Measurements from ENCODE around the gene PPY. TPM values are rescaled to one million over a fixed set of nuclear protein-coding genes. Genes with fewer than 3 reads are reported as not detected.

PPY gene
- total RNA-seq, 1 experiment from 2014 or later = not detected

DNA sequence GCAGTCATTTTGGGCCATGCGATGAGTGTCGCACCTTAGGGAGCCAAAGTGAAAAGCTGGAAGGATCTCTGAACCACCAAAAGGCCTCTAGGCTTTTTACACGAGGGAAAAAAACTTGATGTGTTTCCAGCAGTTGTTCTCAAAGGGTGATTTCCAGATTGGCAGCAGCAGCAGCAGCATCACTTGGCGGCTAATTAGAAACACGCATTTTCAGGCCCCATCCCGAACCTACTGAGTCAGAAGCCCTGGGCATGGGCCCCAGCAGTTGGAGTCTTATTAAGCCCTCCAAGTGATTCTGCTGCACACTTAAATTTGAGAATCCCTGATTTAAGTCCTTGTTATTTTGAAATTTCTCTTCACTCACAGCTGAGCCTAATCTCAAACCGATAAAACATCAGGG, 36.7 kb upstream of the PPY start:
- TF ChIP-seq, protein P1, sequence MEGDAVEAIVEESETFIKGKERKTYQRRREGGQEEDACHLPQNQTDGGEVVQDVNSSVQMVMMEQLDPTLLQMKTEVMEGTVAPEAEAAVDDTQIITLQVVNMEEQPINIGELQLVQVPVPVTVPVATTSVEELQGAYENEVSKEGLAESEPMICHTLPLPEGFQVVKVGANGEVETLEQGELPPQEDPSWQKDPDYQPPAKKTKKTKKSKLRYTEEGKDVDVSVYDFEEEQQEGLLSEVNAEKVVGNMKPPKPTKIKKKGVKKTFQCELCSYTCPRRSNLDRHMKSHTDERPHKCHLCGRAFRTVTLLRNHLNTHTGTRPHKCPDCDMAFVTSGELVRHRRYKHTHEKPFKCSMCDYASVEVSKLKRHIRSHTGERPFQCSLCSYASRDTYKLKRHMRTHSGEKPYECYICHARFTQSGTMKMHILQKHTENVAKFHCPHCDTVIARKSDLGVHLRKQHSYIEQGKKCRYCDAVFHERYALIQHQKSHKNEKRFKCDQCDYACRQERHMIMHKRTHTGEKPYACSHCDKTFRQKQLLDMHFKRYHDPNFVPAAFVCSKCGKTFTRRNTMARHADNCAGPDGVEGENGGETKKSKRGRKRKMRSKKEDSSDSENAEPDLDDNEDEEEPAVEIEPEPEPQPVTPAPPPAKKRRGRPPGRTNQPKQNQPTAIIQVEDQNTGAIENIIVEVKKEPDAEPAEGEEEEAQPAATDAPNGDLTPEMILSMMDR (conservative IDR thresholded peaks at IDR 0.05) = no peak
- DNase-seq = no peak
- no peaks in the 10 kb centered on the region for H3K4me1 ChIP-seq (ENCODE audit: insufficient read depth, low read length)
- H2AFZ ChIP-seq (ENCODE audit: low read length) = no peak overlapping the region
- Mint-ChIP-seq H3K27ac (no peak overlapping the region), H3K4me3 (no peak overlapping the region), H3K9me3 (no peaks in the 10 kb centered on the region), H3K27me3 (ENCODE audit: low read depth) (peaks cover 62% of the 10 kb centered on the region), H3K36me3 (ENCODE audit: insufficient read depth in 1 of 3, low read depth in 3 of 3) (no peaks in the 10 kb centered on the region), H3K4me1 (0 out of 4 replicates have a peak, but pooled peaks cover 0 to 5% of the 10 kb centered on the region in 2 experiments)
- H3K79me2 ChIP-seq (ENCODE audit: insufficient read depth, low read length) = no peaks in the 10 kb centered on the region
- no peak overlapping the region for H2BK15ac ChIP-seq (ENCODE audit: low read depth, low read length)
- no CpG with 5 or more reads among the region's 7 CpGs for WGBS (ENCODE audit: extremely low coverage, insufficient read length, low lambda C conversion rate)
- no peak overlapping the region for H3K18ac ChIP-seq (ENCODE audit: insufficient read length, low read depth, low read length)
- no peak overlapping the region for H4K91ac ChIP-seq (ENCODE audit: insufficient read length, low read depth, low read length)
- H2BK20ac ChIP-seq (ENCODE audit: low read depth, low read length, poor library complexity, severe bottlenecking) = no peak overlapping the region
- H3K4ac ChIP-seq (ENCODE audit: low read depth, low read length) = no peak overlapping the region
- no peak overlapping the region for H3K27ac ChIP-seq (ENCODE audit: insufficient read length, low read depth, low read length)
- no peak overlapping the region for H3K23ac ChIP-seq (ENCODE audit: insufficient read length, low read depth, low read length)
- no peak overlapping the region for H2BK120ac ChIP-seq (ENCODE audit: low read depth, low read length, poor library complexity, severe bottlenecking)
- H4K8ac ChIP-seq (replicated peaks; ENCODE audit: insufficient read length, low read depth, low read length) = no peak overlapping the region
- peaks cover 3% of the 10 kb centered on the region for H3K23me2 ChIP-seq (ENCODE audit: insufficient read length, low read depth, low read length, poor library complexity, severe bottlenecking)
- no peak overlapping the region for H2AK5ac ChIP-seq (ENCODE audit: insufficient read length, low read length)
- H3K9ac ChIP-seq (ENCODE audit: extremely low read depth, insufficient read length, low read length) = no peak overlapping the region
- H3K14ac ChIP-seq (ENCODE audit: insufficient read depth, low read length) = no peak overlapping the region
- H3K4me2 ChIP-seq (ENCODE audit: insufficient read depth, insufficient read length, low read length) = no peak overlapping the region
- H3K27me3 ChIP-seq (ENCODE audit: insufficient read depth, low read length) = peaks cover 3% of the 10 kb centered on the region; the same call in 1 of the 2 replicates
- H3K9me3 ChIP-seq (ENCODE audit: control insufficient read depth, low read depth, low read length) = no peaks in the 10 kb centered on the region
- H3T11ph ChIP-seq (ENCODE audit: low read length) = no peak overlapping the region
- no peak overlapping the region for H2BK5ac ChIP-seq (ENCODE audit: insufficient read length, low read length)
- H2BK12ac ChIP-seq (ENCODE audit: insufficient read length, low read depth, low read length) = no peak overlapping the region
- no peaks in the 10 kb centered on the region for H3K79me1 ChIP-seq (ENCODE audit: insufficient read depth, low read depth, low read length, poor library complexity, severe bottlenecking)
- H4K20me1 ChIP-seq (ENCODE audit: control insufficient read depth, insufficient read depth, insufficient read length) = no peaks in the 10 kb centered on the region
- H4K5ac ChIP-seq (ENCODE audit: insufficient read length, low read depth, low read length) = no peak overlapping the region
- no peak overlapping the region for H3K56ac ChIP-seq (ENCODE audit: insufficient read length, low read depth, low read length)

Measured in H9 (cell line).